PC-9 (cell line): ENCODE data around the gene MX2. TPM values are rescaled to one million over a fixed set of nuclear protein-coding genes. Genes with fewer than 3 reads are reported as not detected.

Experiments used
- BruUV-seq: library from RNA; stranded (reverse); fragments of 400-500 nt; replicated peaks from 2 replicates; lab custom pipeline; 2021; lab: Mats Ljungman, UMichigan
- CTCF ChIA-PET: fragments of 300-600 bp; sonication (Branson Sonifier 250); formaldehyde crosslinking; loops from one replicate; lab custom pipeline; 2022; ENCODE audit warnings: antibody characterized with exemption; lab: Charles Lee
- POLR2A ChIA-PET: fragments of 300-600 bp; sonication (Branson Sonifier 250); formaldehyde crosslinking; loops from one replicate; lab custom pipeline; 2022; ENCODE audit warnings: antibody characterized with exemption; ENCODE audit not compliant: unreplicated experiment; lab: Charles Lee
- DNase-seq, 2 experiments: peaks; one replicate each; pipeline versions ENCODE4 v3.0.0 to v3.0.0-alpha.2; 2015 to 2022; ENCODE audit warnings: mixed read lengths in 1 of 2
- H2AFZ ChIP-seq: fragments of 200-600 bp; sonication (generic); 2 replicates; pipeline ENCODE4 v1.8.1; 2017; ENCODE audit warnings: antibody characterized with exemption
- H3F3A ChIP-seq: fragments of 200-600 bp; sonication (generic); 2 replicates; pipeline ENCODE4 v1.8.1; 2017; ENCODE audit warnings: antibody characterized with exemption, mild to moderate bottlenecking, low read depth; ENCODE audit not compliant: insufficient read depth
- H3K27ac ChIP-seq: fragments of 200-600 bp; sonication (generic); 2 replicates; pipeline ENCODE4 v1.6.1; 2016; ENCODE audit warnings: mixed run types
- H3K27me3 ChIP-seq: fragments of 200-600 bp; sonication (generic); 2 replicates; pipeline ENCODE4 v1.6.1; 2016; ENCODE audit warnings: low read depth, mixed run types; ENCODE audit not compliant: insufficient read depth
- H3K36me3 ChIP-seq: fragments of 200-600 bp; sonication (generic); 2 replicates; pipeline ENCODE4 v1.6.1; 2016; ENCODE audit warnings: low read depth, mixed run types
- H3K4me1 ChIP-seq: fragments of 200-600 bp; sonication (generic); replicated peaks from 2 replicates; pipeline ENCODE4 v1.6.1; 2016; ENCODE audit warnings: mixed run types; ENCODE audit not compliant: insufficient read depth
- H3K4me2 ChIP-seq: fragments of 200-600 bp; sonication (generic); 2 replicates; pipeline ENCODE4 v1.6.1; 2017; ENCODE audit warnings: mixed run types
- H3K4me3 ChIP-seq: fragments of 200-600 bp; sonication (generic); 2 replicates; pipeline ENCODE4 v1.6.1; 2016; ENCODE audit warnings: mixed run types
- H3K79me2 ChIP-seq: fragments of 200-600 bp; sonication (generic); 2 replicates; pipeline ENCODE4 v1.6.1; 2017; ENCODE audit warnings: low read depth, mixed run types
- H3K9me2 ChIP-seq: fragments of 200-600 bp; sonication (generic); 2 replicates; pipeline ENCODE4 v1.8.1; 2017; ENCODE audit warnings: mild to moderate bottlenecking; ENCODE audit not compliant: insufficient read depth
- H3K9me3 ChIP-seq: fragments of 200-600 bp; sonication (generic); 2 replicates; pipeline ENCODE4 v1.8.1; 2016; ENCODE audit warnings: low read depth; ENCODE audit not compliant: insufficient read depth
- H4K20me1 ChIP-seq: fragments of 200-600 bp; sonication (generic); 2 replicates; pipeline ENCODE4 v1.8.1; 2017; ENCODE audit not compliant: insufficient read depth
- EZH2 ChIP-seq: fragments of 200-600 bp; sonication (generic); IDR thresholded peaks from 2 replicates; pipeline ENCODE4 v1.8.0; 2017; ENCODE audit warnings: antibody characterized with exemption, low read depth
- intact Hi-C: fragments of 100-400 bp; cut with micrococcal nuclease; formaldehyde crosslinking; loops from one replicate; pipeline ENCODE4 v1.10.0; 2022; ENCODE audit not compliant: unreplicated experiment
- total RNA-seq: library from RNA; stranded (reverse); gene quantifications from 2 replicates; pipeline ENCODE4 v1.2.3, GENCODE V29; 2021
- TF ChIP-seq, protein P1 (sequence below): fragments of 200-600 bp; sonication (generic); conservative IDR thresholded peaks from 2 replicates; pipeline ENCODE4 v1.6.1; 2017; ENCODE audit warnings: mixed run types, antibody characterized with exemption, mild to moderate bottlenecking, moderate library complexity

The MX2 gene
- total RNA-seq, 1 experiment from 2014 or later: 2.5 TPM

DNA sequence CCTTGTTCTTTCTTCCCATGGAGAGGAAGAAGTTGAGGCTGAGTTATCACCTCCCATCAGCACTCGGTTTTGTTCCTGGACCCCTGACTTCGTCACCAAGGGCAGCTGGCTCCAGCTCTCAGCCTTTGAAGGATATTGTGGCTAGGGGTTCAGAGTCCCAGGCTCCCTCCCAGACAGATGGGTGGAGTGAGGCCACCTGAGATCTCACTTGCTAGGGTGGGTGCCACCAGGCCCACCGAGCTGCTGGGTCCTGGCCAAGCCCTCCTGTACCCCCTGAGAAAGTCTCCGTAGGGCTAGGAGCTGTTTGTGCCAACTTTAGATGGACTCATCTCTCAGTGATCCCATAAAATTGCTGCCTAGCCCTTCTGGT is 6.9 kb downstream of the MX2 start:
- BruUV-seq: no TSS peak
- Histone ChIP-seq H3K4me1 (peaks cover 17% of the 10 kb centered on the region), H3F3A (peaks cover 13% of the 10 kb centered on the region; the same call in 1 of the 2 replicates), H3K27ac (no peak overlapping the region), H3K79me2 (no peaks in the 10 kb centered on the region), H3K9me3 (no peaks in the 10 kb centered on the region), H3K36me3 (no peaks in the 10 kb centered on the region), H3K9me2 (no peaks in the 10 kb centered on the region), H3K27me3 (no peaks in the 10 kb centered on the region), H4K20me1 (no peaks in the 10 kb centered on the region), H3K4me3 (no peak overlapping the region), H2AFZ (no peak overlapping the region), H3K4me2 (no peak overlapping the region)
- ChIA-PET CTCF (no interaction called here), POLR2A (no interaction called here)
- intact Hi-C loops: no loop called here
- DNase-seq: no peak
- TF ChIP-seq EZH2: no peak
- TF ChIP-seq, protein P1, sequence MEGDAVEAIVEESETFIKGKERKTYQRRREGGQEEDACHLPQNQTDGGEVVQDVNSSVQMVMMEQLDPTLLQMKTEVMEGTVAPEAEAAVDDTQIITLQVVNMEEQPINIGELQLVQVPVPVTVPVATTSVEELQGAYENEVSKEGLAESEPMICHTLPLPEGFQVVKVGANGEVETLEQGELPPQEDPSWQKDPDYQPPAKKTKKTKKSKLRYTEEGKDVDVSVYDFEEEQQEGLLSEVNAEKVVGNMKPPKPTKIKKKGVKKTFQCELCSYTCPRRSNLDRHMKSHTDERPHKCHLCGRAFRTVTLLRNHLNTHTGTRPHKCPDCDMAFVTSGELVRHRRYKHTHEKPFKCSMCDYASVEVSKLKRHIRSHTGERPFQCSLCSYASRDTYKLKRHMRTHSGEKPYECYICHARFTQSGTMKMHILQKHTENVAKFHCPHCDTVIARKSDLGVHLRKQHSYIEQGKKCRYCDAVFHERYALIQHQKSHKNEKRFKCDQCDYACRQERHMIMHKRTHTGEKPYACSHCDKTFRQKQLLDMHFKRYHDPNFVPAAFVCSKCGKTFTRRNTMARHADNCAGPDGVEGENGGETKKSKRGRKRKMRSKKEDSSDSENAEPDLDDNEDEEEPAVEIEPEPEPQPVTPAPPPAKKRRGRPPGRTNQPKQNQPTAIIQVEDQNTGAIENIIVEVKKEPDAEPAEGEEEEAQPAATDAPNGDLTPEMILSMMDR: no peak

DNA sequence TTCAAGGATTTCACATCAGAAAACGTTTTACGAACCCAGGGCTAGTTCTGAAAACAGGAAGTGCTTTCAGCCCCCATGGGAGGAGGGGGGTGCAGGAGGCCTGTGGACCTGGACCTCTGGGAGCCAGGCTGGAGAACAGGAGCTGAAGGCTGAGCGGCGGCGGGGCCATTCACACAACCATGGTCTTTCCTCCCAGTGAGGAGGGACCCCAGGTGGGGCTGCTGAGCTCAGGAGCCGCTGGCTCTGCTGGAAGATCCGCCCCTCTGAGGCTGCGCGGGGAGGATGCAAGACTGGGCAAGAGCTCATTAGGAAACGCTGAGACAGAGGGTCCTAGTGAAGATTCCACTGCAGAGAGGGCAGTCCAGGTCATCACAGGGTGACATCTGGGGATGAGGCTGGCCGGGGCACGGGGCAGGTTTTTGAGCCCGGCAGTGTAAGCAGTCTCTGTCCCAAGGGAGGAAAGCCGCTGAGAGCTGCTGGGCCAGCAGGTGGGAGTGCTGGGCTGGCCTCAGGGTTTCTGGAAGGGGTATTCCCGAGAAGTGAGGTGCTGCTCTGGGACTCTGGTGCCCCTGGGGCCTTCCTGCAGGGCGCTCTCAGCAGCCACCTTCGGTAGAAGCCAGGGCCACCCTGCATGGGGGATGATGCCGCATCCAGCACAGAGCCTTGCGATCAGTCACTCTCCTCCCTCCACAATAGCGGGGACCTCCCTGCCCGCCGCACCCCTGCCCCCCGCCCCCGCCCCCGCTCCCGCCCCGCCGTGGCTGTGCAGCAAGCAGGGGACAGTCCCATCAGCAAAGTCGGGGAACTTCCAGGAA is 7.5 kb downstream of the MX2 start:
- peaks cover 13% of the 10 kb centered on the region; the same call in 1 of the 2 replicates for H3F3A ChIP-seq
- intact Hi-C loops: no loop called here
- H3K27ac ChIP-seq: no peak overlapping the region
- H2AFZ ChIP-seq: no peak overlapping the region
- POLR2A ChIA-PET: no interaction called here
- no peaks in the 10 kb centered on the region for H3K9me3 ChIP-seq
- H3K4me3 ChIP-seq: no peak overlapping the region
- H3K4me1 ChIP-seq: peaks cover 17% of the 10 kb centered on the region
- CTCF ChIA-PET: no interaction called here
- TF ChIP-seq, protein P1: no peak
- no peak for TF ChIP-seq EZH2
- no peak for DNase-seq
- H3K9me2 ChIP-seq: no peaks in the 10 kb centered on the region
- no peaks in the 10 kb centered on the region for H3K27me3 ChIP-seq
- H3K79me2 ChIP-seq: no peaks in the 10 kb centered on the region
- H4K20me1 ChIP-seq: no peaks in the 10 kb centered on the region
- no peaks in the 10 kb centered on the region for H3K36me3 ChIP-seq
- no TSS peak for BruUV-seq
- H3K4me2 ChIP-seq: no peak overlapping the region

DNA sequence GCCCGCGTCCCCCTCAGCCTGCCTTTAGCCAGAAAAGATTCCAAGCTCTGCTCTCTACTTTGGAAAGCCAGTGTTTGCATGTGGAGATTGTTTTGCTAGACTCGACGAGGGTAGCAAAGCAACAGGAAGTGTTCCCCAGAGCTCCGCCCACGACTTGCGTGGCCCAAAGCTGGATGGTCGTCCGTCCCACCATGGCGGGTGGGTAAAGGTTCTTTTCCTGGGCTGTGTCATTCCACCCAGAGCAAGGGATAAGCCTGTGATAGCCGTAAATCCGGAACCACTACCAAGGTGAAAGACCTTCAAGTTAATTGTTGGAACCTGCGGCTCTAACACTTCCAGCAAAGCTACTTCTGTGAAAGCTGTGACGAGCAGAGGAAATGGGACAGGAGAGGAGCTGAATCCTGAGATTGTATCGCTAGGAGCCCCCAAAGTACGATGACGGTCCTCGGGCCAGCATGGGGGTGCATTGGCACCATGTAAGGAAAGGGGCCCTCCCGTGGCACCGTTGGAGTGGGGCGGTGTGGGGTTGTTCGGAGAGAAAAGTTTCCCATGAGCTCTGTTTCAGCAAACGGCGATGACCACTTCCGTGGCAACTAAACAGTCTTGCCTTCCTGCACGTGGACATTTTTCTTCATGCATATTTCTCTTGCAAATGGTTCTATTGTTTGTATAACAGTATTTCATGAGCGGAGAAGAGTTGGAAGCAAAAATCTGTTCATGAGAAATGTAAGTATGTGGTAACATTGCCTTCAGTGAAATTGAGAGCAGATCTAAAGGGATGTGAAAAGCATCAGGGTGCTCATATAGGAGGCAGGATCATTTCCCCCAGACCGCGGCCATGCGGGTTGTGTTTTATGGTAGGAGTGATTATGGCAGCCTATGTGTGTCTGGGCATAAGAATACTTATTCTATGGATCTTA is 8.4 kb downstream of the MX2 start:
- TF ChIP-seq, protein P1: no peak
- no peak for TF ChIP-seq EZH2
- H3K79me2 ChIP-seq: no peaks in the 10 kb centered on the region
- BruUV-seq: no TSS peak
- intact Hi-C loops: no loop called here
- no peak overlapping the region for H3K27ac ChIP-seq
- H2AFZ ChIP-seq: no peak overlapping the region
- ChIA-PET POLR2A (no interaction called here), CTCF (no interaction called here)
- H4K20me1 ChIP-seq: no peaks in the 10 kb centered on the region
- H3K4me3 ChIP-seq: no peak overlapping the region
- peaks cover 13% of the 10 kb centered on the region; the same call in 1 of the 2 replicates for H3F3A ChIP-seq
- peaks cover 17% of the 10 kb centered on the region for H3K4me1 ChIP-seq
- no peaks in the 10 kb centered on the region for H3K9me3 ChIP-seq
- no peaks in the 10 kb centered on the region for H3K36me3 ChIP-seq
- H3K4me2 ChIP-seq: no peak overlapping the region
- H3K27me3 ChIP-seq: no peaks in the 10 kb centered on the region
- DNase-seq: no peak
- no peaks in the 10 kb centered on the region for H3K9me2 ChIP-seq
